NB4 (cell line): ENCODE results near the gene PCDHA12.
A peak's percentile ranks its signal among the peaks of the same experiment; 100 is the strongest.
"Not testable (repeated sequence)": the region's sequence is repeated elsewhere in the genome, so short reads cannot be mapped to it uniquely, and the experiment has no call there.

Experiments
- DNase-seq: peaks from one replicate; pipeline ENCODE4 v3.0.0; 2010; ENCODE audit warnings: low read depth
- H3K4me3 ChIP-seq: one replicate; pipeline ENCODE4 v1.5.1; 2011; ENCODE audit warnings: mild to moderate bottlenecking, low read depth, low read length, moderate library complexity
- MYC ChIP-seq: IDR thresholded peaks from 2 replicates; pipeline ENCODE4 v1.6.1; 2011; ENCODE audit warnings: low read depth, low read length
- POLR2A ChIP-seq: IDR thresholded peaks from 2 replicates; pipeline ENCODE4 v1.6.1; 2011; ENCODE audit warnings: mild to moderate bottlenecking; ENCODE audit not compliant: insufficient read length; ENCODE audit errors: extremely low read depth
- TF ChIP-seq, protein P1 (sequence below): IDR thresholded peaks from one replicate; pipeline ENCODE4 v1.5.1; 2012; ENCODE audit warnings: low read depth, low read length
- TF ChIP-seq, protein P2 (sequence below): IDR thresholded peaks from 2 replicates; pipeline ENCODE4 v1.6.1; 2011; ENCODE audit warnings: low read depth, low read length

The PCDHA12 gene

DNA sequence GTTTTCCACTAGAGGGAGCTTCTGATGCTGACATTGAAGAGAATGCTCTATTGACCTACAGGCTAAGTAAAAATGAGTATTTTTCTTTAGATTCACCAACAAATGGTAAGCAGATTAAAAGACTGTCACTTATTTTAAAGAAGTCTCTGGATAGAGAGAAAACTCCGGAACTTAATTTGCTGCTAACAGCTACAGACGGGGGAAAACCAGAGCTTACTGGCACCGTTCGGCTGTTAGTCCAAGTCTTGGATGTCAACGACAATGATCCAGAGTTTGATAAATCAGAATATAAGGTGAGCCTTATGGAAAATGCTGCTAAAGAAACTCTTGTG is 5.6 kb upstream of the PCDHA12 start:
- TF ChIP-seq, protein P1, sequence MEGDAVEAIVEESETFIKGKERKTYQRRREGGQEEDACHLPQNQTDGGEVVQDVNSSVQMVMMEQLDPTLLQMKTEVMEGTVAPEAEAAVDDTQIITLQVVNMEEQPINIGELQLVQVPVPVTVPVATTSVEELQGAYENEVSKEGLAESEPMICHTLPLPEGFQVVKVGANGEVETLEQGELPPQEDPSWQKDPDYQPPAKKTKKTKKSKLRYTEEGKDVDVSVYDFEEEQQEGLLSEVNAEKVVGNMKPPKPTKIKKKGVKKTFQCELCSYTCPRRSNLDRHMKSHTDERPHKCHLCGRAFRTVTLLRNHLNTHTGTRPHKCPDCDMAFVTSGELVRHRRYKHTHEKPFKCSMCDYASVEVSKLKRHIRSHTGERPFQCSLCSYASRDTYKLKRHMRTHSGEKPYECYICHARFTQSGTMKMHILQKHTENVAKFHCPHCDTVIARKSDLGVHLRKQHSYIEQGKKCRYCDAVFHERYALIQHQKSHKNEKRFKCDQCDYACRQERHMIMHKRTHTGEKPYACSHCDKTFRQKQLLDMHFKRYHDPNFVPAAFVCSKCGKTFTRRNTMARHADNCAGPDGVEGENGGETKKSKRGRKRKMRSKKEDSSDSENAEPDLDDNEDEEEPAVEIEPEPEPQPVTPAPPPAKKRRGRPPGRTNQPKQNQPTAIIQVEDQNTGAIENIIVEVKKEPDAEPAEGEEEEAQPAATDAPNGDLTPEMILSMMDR, result peak; percentile 56
- TF ChIP-seq, protein P2, sequence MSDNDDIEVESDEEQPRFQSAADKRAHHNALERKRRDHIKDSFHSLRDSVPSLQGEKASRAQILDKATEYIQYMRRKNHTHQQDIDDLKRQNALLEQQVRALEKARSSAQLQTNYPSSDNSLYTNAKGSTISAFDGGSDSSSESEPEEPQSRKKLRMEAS, result no peak
- TF ChIP-seq POLR2A, result no peak
- no peak overlapping the region for H3K4me3 ChIP-seq
- no peak for DNase-seq

DNA sequence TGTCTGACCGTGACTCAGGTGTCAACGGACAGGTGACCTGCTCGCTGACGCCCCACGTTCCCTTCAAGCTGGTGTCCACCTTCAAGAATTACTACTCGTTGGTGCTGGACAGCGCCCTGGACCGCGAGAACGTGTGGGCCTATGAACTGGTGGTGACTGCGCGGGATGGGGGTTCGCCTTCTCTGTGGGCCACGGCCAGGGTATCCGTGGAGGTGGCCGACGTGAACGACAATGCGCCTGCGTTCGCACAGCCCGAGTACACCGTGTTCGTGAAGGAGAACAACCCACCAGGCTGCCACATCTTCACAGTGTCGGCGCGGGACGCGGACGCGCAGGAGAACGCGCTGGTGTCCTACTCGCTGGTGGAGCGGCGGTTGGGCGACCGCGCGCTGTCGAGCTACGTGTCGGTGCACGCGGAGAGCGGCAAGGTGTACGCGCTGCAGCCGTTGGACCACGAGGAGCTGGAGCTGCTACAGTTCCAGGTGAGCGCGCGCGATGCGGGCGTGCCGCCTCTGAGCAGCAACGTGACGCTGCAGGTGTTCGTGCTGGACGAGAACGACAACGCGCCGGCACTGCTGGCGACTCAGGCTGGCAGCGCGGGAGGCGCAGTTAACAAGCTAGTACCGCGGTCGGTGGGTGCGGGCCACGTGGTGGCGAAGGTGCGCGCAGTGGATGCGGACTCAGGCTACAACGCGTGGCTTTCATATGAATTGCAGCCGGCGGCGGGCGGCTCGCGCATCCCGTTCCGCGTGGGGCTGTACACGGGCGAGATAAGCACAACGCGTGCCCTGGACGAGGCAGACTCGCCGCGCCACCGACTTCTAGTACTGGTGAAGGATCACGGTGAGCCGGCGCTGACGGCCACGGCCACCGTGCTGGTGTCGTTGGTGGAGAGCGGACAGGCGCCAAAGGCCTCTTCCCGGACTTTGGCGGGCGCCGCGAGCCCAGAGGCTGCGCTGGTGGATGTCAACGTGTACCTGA is 4.6 kb upstream of the PCDHA12 start:
- no peak for DNase-seq
- no peak overlapping the region for H3K4me3 ChIP-seq
- TF ChIP-seq POLR2A (no peak), MYC (no peak)
- TF ChIP-seq, protein P1, result no peak
- TF ChIP-seq, protein P2, result no peak

- not testable (repeated sequence) for DNase-seq, H3K4me3 ChIP-seq
Observed at GRCh38 chr5:140876541-140877261, 1.6 kb downstream of the PCDHA12 start.

DNA sequence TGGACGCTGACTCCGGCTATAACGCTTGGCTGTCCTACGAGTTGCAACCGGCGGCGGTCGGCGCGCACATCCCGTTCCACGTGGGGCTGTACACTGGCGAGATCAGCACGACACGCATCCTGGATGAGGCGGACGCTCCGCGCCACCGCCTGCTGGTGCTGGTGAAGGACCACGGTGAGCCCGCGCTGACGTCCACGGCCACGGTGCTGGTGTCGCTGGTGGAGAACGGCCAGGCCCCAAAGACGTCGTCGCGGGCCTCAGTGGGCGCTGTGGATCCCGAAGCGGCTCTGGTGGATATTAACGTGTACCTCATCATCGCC is 2.1 kb downstream of the PCDHA12 start:
- TF ChIP-seq MYC, result no peak
- TF ChIP-seq, protein P2, result no peak
- TF ChIP-seq POLR2A, result no peak
- TF ChIP-seq, protein P1, result no peak
- H3K4me3 ChIP-seq, result no peak overlapping the region
- no peak for DNase-seq

- no peak within 1 kb of the TSS for H3K4me3 ChIP-seq
- TF ChIP-seq, protein P2, result no peak
- TF ChIP-seq, protein P1, result no peak
- TF ChIP-seq MYC, result no peak
- TF ChIP-seq POLR2A, result no peak
- DNase-seq, result no peak
Observed at GRCh38 chr5:140881889-140882590, 6.9 kb downstream of the PCDHA12 start, which contains the start of gene PCDHA13. Gene PCDHA13 (plus strand): TSS chr5:140882124. CDS start chr5:140882269, 145 bp downstream.

DNA sequence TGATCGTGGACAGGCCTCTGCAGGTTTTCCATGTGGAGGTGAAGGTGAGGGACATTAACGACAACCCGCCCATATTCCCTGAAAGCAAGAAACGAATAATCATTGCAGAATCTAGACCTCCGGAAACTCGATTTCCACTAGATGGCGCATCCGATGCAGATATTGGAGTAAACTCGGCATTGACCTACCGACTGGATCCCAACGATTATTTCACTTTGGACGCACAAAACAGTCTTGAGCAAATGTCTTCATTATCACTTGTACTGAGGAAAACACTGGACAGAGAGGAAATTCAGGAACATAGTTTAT is 7.4 kb downstream of the PCDHA12 start:
- H3K4me3 ChIP-seq, result no peak overlapping the region
- peak; percentile 28 for DNase-seq
- no peak for TF ChIP-seq POLR2A
- TF ChIP-seq, protein P1, result peak; percentile 14
- TF ChIP-seq, protein P2, result no peak
